ENCODE data around the gene SMNDC1. TPM values are rescaled to one million over a fixed set of nuclear protein-coding genes. Genes with fewer than 3 reads are reported as not detected.

Gene SMNDC1
- total and polyA plus RNA-seq, 11 donors: 5.2 to 23.1 (median 20.6) TPM

- Histone ChIP-seq H3K4me3 (peak overlapping the region; percentile 72 to 93 (median 86)), H3K36me3 (peaks cover 0 to 40% (median 36%) of the 10 kb centered on the region in 9 donors), H3K27ac (peak overlapping the region; percentile 81 to 96 (median 92)), H3K27me3 (no peaks in the 10 kb centered on the region), H3K9me3 (no peaks in the 10 kb centered on the region), H3K4me1 (peaks cover 0 to 58% (median 45%) of the 10 kb centered on the region in 12 donors)
- no peak for TF ChIP-seq CTCF (IDR thresholded peaks at IDR 0.05)
- TF ChIP-seq POLR2A (IDR thresholded peaks at IDR 0.05): no peak
- peak; percentile 64 to 79 (median 68) for ATAC-seq
- intact Hi-C loops (cut with DNase I): no loop called here
- DNase-seq: peak in 1 of 5 donors; percentile 32
- 0 to 1% (median 1%) methylated on average over 23 to 42 of the region's 42 CpGs for WGBS, 4 donors
These were observed 333 bp downstream of the SMNDC1 start for GRCh38 chr10:110304394-110304779.

GRCh38 chr10:110303681-110304080 lies 1.0 kb downstream of the SMNDC1 start:
- TF ChIP-seq CTCF (IDR thresholded peaks at IDR 0.05): no peak
- TF ChIP-seq POLR2A (IDR thresholded peaks at IDR 0.05): no peak
- WGBS, 4 donors: 4 to 8% (median 4%) methylated on average over 4 of the region's 4 CpGs
- DNase-seq: no peak
- H3K4me3 ChIP-seq: peak overlapping the region; percentile 72 to 93 (median 86)
- H3K27ac ChIP-seq: peak overlapping the region in 6 of 12 donors; percentile 89 to 96 (median 92)
- ATAC-seq: no peak
- H3K4me1 ChIP-seq: peaks cover 0 to 63% (median 50%) of the 10 kb centered on the region in 12 donors
- no peaks in the 10 kb centered on the region for H3K27me3 ChIP-seq
- H3K9me3 ChIP-seq: no peaks in the 10 kb centered on the region
- H3K36me3 ChIP-seq: peaks cover 0 to 47% (median 44%) of the 10 kb centered on the region in 9 donors
- intact Hi-C loops (cut with DNase I): no loop called here

- ATAC-seq (no peak), DNase-seq (no peak)
- H3K4me3 ChIP-seq: no peak overlapping the region
- 37 to 48% (median 44%) methylated on average over 5 of the region's 5 CpGs for WGBS, 4 donors
- no peak overlapping the region for H3K27ac ChIP-seq
- H3K36me3 ChIP-seq: peaks cover 0 to 79% (median 75%) of the 10 kb centered on the region in 9 donors
- H3K27me3 ChIP-seq: no peaks in the 10 kb centered on the region
- intact Hi-C loops (cut with DNase I): no loop called here
- peaks cover 0 to 62% (median 48%) of the 10 kb centered on the region in 12 donors for H3K4me1 ChIP-seq
- H3K9me3 ChIP-seq: no peaks in the 10 kb centered on the region
- TF ChIP-seq POLR2A (IDR thresholded peaks at IDR 0.05) (no peak), CTCF (IDR thresholded peaks at IDR 0.05) (no peak)
These were observed 4.2 kb downstream of the SMNDC1 start for GRCh38 chr10:110300486-110300986.

GRCh38 chr10:110296966-110297365 lies 7.8 kb downstream of the SMNDC1 start:
- 88 to 100% (median 95%) methylated on average over 1 of the region's 1 CpG for WGBS, 4 donors
- H3K4me1 ChIP-seq: peaks cover 0 to 42% (median 27%) of the 10 kb centered on the region in 12 donors

More at GRCh38 chr10:110296966-110297365, 7.8 kb downstream of the SMNDC1 start:
- no peak for DNase-seq
- Histone ChIP-seq H3K4me3 (no peak overlapping the region), H3K9me3 (no peaks in the 10 kb centered on the region), H3K27ac (no peak overlapping the region), H3K36me3 (peaks cover 0 to 100% (median 98%) of the 10 kb centered on the region in 9 donors), H3K27me3 (no peaks in the 10 kb centered on the region)
- ATAC-seq: no peak
- intact Hi-C loops (cut with DNase I): no loop called here
- no peak for TF ChIP-seq POLR2A (IDR thresholded peaks at IDR 0.05)

Data from heart left ventricle (tissue), 16 donors.